ENCODE measurements around the gene SLC38A2. TPM values are rescaled to one million over a fixed set of nuclear protein-coding genes. Genes with fewer than 3 reads are reported as not detected.

Gene SLC38A2
- total RNA-seq, 1 experiment from 2014 or later: 453 TPM

- H3K36me3 Mint-ChIP-seq (ENCODE audit: insufficient read depth in 1 of 3, low read depth in 3 of 3): peaks cover 2 to 8% (median 6%) of the 10 kb centered on the region in 3 experiments; a peak in 4 of 7 replicates
- DNase-seq: no peak
Measured at GRCh38 chr12:46354111-46354801, 18.3 kb downstream of the SLC38A2 start.

More at GRCh38 chr12:46354111-46354801, 18.3 kb downstream of the SLC38A2 start:
- peak; percentile 53; the same call in 2 of the 3 replicates for TF ChIP-seq CTCF (conservative IDR thresholded peaks at IDR 0.05)
- H2BK120ac ChIP-seq (ENCODE audit: low read depth, low read length, poor library complexity, severe bottlenecking): no peak overlapping the region
- no peak overlapping the region for H3K27ac Mint-ChIP-seq
- no peaks in the 10 kb centered on the region for H3K79me2 ChIP-seq (ENCODE audit: insufficient read depth, low read length)
- no peaks in the 10 kb centered on the region for H3K9me3 Mint-ChIP-seq
- no peak overlapping the region for H4K5ac ChIP-seq (ENCODE audit: insufficient read length, low read depth, low read length)
- no peak overlapping the region for H3K4ac ChIP-seq (ENCODE audit: low read depth, low read length)
- no peak overlapping the region for H4K8ac ChIP-seq (replicated peaks; ENCODE audit: insufficient read length, low read depth, low read length)
- H3K27me3 ChIP-seq (ENCODE audit: insufficient read depth, low read length): no peaks in the 10 kb centered on the region
- no peak overlapping the region for H2BK15ac ChIP-seq (ENCODE audit: low read depth, low read length)
- H3K56ac ChIP-seq (ENCODE audit: insufficient read length, low read depth, low read length): no peak overlapping the region
- H3K23me2 ChIP-seq (ENCODE audit: insufficient read length, low read depth, low read length, poor library complexity, severe bottlenecking): no peaks in the 10 kb centered on the region
- no peak overlapping the region for H3K27ac ChIP-seq (ENCODE audit: insufficient read length, low read depth, low read length)
- no peak overlapping the region for H3K4me3 Mint-ChIP-seq
- no peak overlapping the region for H4K91ac ChIP-seq (ENCODE audit: insufficient read length, low read depth, low read length)
- no peak overlapping the region for H3K4me2 ChIP-seq (ENCODE audit: insufficient read depth, insufficient read length, low read length)
- H2BK20ac ChIP-seq (ENCODE audit: low read depth, low read length, poor library complexity, severe bottlenecking): no peak overlapping the region
- no peak overlapping the region for H2BK12ac ChIP-seq (ENCODE audit: insufficient read length, low read depth, low read length)
- peaks cover 0 to 3% of the 10 kb centered on the region in 2 experiments; a peak in 1 of 4 replicates for H3K4me1 Mint-ChIP-seq
- no peaks in the 10 kb centered on the region for H4K20me1 ChIP-seq (ENCODE audit: control insufficient read depth, insufficient read depth, insufficient read length)
- H3K79me1 ChIP-seq (ENCODE audit: insufficient read depth, low read depth, low read length, poor library complexity, severe bottlenecking): no peaks in the 10 kb centered on the region
- H3K9ac ChIP-seq (ENCODE audit: extremely low read depth, insufficient read length, low read length): no peak overlapping the region
- no peak overlapping the region for H3K14ac ChIP-seq (ENCODE audit: insufficient read depth, low read length)
- H3K4me1 ChIP-seq (ENCODE audit: insufficient read depth, low read length): no peaks in the 10 kb centered on the region
- peaks cover 2% of the 10 kb centered on the region; the same call in 1 of the 2 replicates for H3K27me3 Mint-ChIP-seq (ENCODE audit: low read depth)
- H2BK5ac ChIP-seq (ENCODE audit: insufficient read length, low read length): no peak overlapping the region
- H3K9me3 ChIP-seq (ENCODE audit: control insufficient read depth, low read depth, low read length): no peaks in the 10 kb centered on the region
- H2AFZ ChIP-seq (ENCODE audit: low read length): no peak overlapping the region
- H3K23ac ChIP-seq (ENCODE audit: insufficient read length, low read depth, low read length): no peak overlapping the region
- no peak overlapping the region for H2AK5ac ChIP-seq (ENCODE audit: insufficient read length, low read length)
- no peak overlapping the region for H3K18ac ChIP-seq (ENCODE audit: insufficient read length, low read depth, low read length)
- WGBS (ENCODE audit: extremely low coverage, insufficient read length, low lambda C conversion rate): no CpG with 5 or more reads among the region's 5 CpGs
- no peak overlapping the region for H3T11ph ChIP-seq (ENCODE audit: low read length)
